GM18951 (cell line): ENCODE data around the gene IL4.

Source experiments
- POLR2A ChIP-seq: IDR thresholded peaks from 4 replicates; pipeline ENCODE4 v1.6.1; 2011; ENCODE audit warnings: mild to moderate bottlenecking; ENCODE audit not compliant: insufficient read length, insufficient read depth; ENCODE audit errors: extremely low read depth
- in situ Hi-C: fragments of 300-500 bp; cut with MboI; formaldehyde crosslinking; loops from one replicate; pipeline ENCODE4 v1.12.0; 2022; ENCODE audit warnings: low sequenced_read_pairs, mixed read lengths, inconsistent platforms; ENCODE audit not compliant: unreplicated experiment

IL4 gene

DNA sequence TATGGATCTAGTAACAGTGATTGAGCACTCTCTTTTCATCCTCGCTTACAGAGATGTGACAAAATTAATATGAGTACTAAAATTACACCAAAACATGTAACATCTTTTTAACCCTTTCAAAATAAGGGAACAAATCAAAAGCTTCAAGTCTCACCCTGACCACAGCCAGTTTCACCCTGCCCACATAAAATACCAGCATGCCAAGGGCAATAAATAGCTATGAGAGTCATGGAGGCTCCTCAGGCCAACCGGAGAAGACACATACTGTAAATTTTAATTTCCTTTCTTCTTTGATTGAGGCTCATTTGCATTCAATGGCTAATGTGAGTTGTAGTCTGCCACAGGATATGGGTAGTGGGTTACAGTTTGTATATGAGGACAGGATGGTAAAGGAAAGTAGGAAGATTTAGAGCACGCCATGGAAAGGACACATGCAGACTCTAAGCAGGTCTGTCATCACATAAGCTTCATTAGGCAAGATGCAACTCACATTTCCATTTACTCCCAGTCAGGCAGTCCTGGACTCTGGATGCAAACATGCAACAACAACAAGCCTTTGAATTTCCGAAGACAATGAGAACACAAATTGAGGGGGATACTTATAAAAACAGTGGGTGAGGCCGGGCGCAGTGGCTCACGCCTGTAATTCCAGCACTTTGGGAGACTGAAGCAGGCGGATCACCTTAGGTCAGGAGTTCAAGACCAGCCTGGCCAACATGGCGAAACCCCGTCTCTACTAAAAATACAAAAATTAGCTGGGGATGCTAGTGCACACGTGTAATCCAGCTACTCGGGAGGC is 11.3 kb downstream of the IL4 start:
- in situ Hi-C loops = loop anchor here (25.0 kb wide), 1 partner anchor 1152 kb away; no protein-coding TSS in a partner anchor
- TF ChIP-seq POLR2A = no peak

DNA sequence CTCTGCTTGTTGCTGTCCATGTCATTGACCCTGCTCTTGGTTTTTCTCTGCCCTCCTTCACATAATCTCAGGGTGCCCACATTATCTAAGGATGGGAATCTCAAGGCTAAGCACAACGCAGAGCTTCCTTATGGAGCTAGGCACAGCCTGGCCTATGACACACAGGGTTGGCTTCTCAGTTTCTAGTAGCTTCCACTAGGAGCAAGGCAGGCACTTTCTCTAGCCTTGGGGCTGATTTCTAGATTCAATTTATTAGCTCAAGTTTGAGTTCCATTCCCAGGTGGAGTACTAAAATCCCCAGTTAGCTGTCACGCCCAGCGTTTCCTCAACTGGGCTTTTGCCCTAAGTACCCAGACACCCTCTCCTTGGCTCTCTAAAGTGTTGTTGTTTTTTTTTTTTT is 12.4 kb downstream of the IL4 start:
- TF ChIP-seq POLR2A = no peak
- in situ Hi-C loops = loop anchor here (25.0 kb wide), 1 partner anchor 1151 kb away; no protein-coding TSS in a partner anchor

DNA sequence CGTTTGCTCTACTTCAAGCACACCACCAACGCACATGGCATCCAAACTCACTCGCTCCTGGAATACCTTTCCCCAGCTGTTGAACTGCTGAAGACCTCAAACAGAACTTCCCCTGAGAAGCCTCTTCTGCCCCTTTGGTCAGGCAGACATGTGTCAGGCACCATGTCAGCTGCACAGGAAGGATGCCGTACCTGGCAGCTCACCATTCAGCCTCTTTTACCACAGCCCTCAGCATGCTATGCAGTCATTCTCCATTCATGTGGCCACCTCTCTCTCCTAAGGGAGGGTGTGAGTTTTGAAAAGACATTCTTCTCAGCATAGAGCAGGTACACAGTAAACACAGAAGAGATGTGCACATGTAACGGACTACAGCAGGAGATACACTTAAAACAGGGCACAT is 14.2 kb downstream of the IL4 start:
- TF ChIP-seq POLR2A = no peak
- in situ Hi-C loops = loop anchor here (25.0 kb wide), 1 partner anchor 1149 kb away; no protein-coding TSS in a partner anchor

DNA sequence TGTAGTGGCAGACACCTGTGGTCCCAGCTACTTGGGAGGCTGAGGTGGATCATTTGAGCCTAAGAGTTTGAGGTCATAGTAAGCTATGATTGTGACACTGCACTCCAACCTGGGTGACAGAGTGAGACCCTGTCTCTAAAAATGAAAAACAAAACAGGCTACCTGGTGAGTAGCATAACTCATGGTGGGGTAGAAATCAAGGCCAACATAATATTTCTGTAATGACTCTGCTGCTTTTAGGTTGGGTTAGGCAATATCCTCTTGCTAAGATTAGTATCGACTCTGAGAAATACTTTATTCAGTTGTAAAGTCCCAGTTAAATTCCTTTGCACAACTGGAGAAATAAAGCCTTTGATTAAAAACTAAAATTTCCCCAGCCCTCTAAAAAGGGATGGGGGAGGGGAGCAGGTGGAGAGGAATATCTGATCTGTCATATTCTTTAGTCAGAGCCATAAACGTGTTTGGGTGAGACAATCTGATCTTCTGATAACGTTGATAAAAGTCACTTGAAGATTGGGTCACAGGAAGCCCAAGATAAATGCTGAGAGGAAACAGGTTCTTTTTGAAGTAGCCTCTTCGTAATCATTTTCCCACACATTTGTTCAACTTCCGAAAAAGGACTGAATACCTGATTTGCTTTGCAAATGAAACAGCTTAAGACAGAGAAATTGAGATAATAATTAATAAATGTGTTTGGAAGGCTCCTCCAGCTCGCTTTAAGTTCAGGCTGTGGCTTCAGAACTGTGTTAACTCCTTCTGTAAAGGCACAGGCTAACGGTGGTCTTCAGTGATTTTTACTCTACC is 14.9 kb downstream of the IL4 start:
- in situ Hi-C loops = loop anchor here (25.0 kb wide), 1 partner anchor 1149 kb away; no protein-coding TSS in a partner anchor
- no peak for TF ChIP-seq POLR2A

DNA sequence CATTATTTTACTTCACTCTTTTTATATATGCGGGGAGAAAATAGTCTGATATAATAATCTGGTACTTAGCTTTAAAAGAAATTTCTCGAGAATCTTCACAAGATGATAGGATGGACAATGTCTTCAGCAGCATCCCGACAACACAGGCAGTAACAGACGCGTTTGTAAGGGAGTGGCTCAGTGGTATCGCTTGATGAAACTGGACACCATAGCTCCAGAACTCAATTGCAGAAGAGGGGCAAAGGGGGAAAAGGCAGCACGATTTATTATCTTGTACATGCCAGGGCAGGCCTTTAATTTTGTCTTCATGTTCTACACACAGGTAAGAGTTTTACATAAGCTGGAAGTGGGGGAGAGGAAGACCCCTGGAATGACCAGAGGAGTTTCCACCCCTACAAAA is 15.7 kb downstream of the IL4 start:
- TF ChIP-seq POLR2A = no peak
- in situ Hi-C loops = loop anchor here (25.0 kb wide), 1 partner anchor 1148 kb away; no protein-coding TSS in a partner anchor

DNA sequence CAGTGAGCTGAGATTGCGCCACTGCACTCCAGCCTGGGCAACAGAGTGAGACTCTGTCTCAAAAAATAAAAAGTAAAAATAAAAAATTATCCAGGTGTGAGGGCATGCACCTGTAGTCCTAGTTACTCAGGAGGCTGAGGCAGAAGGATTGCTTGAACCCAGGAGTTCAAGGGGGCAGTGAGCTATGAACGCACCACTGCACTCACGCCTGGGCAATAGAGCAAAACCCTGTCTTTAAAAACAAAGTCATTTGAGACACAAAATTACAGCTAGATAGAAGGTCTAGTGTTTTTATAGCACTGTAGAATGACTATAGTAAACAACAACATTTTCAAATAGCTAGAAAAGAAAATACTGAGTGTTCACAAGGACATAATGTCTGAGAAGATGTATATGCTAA is 16.4 kb downstream of the IL4 start:
- TF ChIP-seq POLR2A = no peak
- in situ Hi-C loops = loop anchor here (25.0 kb wide), 1 partner anchor 1147 kb away; no protein-coding TSS in a partner anchor

DNA sequence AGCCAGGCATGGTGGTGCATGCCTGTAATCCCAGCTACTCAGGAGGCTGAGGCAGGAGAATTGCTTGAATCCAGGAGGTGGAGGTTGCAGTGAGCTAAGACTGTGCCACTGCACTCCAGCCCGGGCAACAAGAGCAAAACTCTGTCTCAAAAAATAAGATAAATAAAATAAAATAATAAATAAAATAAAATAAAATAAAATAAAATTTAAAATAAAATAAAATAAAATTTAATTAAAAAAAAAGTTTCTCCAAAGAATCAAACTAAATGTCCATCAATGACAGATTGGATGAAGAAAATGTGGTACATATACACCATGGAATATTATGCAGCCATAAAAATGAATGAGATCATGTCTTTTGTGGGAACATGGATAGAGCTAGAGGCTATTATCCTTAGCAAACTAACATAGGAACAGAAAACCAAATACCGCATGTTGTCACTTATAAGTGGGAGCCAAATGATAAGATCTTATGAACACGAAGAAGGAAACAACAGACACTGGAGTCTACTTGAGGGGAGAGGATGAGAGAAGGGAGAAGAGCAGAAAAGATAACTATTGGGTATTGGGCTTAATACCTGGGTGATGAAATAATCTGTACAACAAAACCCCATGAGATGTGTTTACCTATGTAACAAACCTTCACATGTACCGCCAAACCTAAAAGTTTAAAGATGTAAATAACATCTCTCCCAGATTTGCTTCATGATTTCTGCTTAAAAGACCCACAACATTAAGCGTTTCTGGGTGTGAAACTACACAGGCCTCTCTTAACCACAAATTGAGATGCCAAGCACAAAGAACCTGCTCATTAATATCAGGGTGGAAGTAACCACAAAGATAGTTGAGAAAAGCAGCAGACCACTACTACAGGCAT is 18.2 kb downstream of the IL4 start:
- in situ Hi-C loops = loop anchor here (25.0 kb wide), 1 partner anchor 1145 kb away; no protein-coding TSS in a partner anchor

DNA sequence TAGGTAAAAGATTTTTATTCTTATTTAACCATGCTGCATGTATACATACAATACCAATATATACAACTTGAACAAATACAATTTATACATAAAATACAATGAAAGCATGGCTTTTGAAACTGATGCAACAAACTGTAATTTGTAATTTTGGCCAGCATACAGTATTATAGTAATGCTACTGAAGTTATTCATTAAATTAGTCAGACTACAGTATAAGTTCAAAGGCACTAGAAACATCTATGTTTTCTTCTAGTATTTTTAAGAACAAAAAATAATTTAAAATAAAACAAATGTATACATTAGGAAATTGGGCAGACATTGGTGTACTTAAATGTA is 18.8 kb downstream of the IL4 start:
- TF ChIP-seq POLR2A = no peak
- in situ Hi-C loops = loop anchor here (25.0 kb wide), 1 partner anchor 1145 kb away; no protein-coding TSS in a partner anchor

DNA sequence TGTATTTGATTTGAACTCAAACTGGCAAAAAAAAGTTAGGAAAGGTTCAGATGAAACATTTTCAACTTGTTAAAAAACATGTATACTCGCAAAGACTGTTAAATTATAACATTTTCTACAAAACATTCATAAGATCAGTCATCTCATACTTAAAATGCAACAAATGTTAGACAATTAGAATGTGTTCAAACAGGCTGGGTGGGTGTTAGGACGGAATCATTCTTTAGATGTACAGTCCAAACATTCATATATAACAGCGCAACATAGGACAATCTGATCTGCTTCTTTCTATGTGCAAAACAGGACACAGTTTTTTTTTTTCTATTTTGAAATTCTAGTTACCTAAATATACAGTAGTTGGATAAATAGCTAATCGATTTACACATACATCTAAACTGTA is 22.2 kb downstream of the IL4 start:
- in situ Hi-C loops = loop anchor here (25.0 kb wide), 1 partner anchor 1141 kb away; no protein-coding TSS in a partner anchor
- TF ChIP-seq POLR2A = no peak

DNA sequence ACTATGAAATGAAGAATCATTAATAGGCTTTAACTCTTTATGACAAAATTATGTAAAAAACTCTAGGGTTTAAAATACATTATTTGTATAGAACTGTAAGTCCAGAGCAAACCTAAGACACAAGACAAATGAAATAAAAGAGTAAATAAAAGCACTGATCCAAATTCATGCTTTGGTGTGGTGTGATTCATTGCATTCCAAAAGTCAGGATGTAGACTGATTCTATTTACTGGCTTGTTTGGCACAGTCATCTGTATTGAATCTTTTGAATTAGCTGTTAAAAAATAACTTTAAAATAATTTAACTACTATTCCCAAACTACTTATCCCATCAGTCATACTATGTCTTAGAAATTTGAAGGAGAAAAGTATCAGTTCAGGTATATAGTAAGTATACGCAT is 31.1 kb downstream of the IL4 start:
- TF ChIP-seq POLR2A = no peak
- in situ Hi-C loops = no loop called here

DNA sequence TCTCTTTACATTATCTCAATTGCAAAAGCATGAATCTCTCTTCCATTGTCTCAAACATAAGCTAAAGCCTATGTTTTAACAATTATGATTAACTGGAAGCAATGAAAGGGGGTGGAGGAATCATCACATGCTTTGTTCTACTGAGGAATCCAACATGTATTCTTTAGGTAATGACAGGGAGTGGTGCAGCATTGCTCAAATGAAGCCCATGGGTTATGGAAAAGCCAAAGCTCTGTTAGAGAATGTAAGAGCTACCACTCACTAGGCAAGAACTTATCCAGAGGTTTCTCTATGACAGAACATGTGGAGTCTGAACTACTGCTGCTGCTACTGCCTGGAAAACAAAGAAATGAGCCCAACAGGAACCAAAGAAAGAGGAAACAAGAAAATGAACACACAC is 34.9 kb downstream of the IL4 start:
- in situ Hi-C loops = no loop called here
- no peak for TF ChIP-seq POLR2A

DNA sequence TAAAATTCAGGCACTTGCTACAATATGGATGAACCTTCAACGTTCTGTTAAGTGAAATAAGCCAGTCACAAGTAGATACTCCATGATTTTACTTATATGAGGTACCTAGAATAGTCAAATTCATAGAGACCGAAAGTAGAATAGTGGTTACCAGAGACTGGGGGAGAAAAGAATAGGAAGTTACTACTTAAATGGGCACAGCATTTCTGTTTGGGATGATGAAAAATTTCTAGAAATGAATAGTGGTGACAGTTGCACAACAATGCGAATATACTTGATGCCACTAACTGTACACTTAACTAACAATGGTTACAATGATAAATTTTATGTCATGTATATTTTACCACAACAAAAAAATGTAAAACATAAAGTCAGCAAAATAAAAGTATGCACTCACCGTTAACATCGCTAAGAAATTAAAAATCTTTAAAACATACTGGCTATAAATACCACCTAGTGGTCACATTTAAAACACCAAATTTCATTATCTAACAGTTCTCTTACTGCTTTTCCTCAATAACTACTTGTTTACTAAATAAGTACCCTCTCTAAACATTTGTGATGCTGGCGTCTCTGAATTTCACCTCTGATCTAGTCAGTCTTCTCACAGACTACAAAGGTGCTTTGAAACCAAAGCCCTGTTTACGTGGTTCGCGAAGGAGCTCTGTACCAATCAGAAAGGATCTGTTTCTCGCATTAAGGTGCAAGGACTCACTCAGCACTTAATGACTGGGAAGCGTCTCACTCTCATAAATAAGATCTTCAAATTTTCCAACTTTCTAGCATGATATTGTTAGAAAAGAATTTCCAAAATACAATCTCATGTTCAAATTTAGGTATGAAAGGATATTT is 40.9 kb downstream of the IL4 start:
- in situ Hi-C loops = no loop called here
- no peak for TF ChIP-seq POLR2A
